Activated naive CD8-positive, alpha-beta T cell treated with anti-CD3 and anti-CD28 coated beads, Interleukin-2, amount 50 U/mL, for 24 hours (primary cell): ENCODE measurements around the gene TLR6.

Experiments
- ATAC-seq: fragments of 150-1000 bp; cut with Tn5 transposase; one replicate; pipeline ENCODE4 v1.10.0; 2021
- DNase-seq: peaks from one replicate; pipeline ENCODE4 v3.0.0; 2021
- H3K27ac Mint-ChIP-seq: one replicate; pipeline ENCODE4 v1.8.0; 2021; ENCODE audit warnings: mild to moderate bottlenecking, mixed read lengths
- H3K27me3 Mint-ChIP-seq: one replicate; pipeline ENCODE4 v1.8.0; 2021; ENCODE audit warnings: mixed read lengths
- H3K36me3 Mint-ChIP-seq: one replicate; pipeline ENCODE4 v1.8.0; 2021; ENCODE audit warnings: low read depth, mixed read lengths
- H3K4me1 Mint-ChIP-seq: one replicate; pipeline ENCODE4 v1.8.0; 2021; ENCODE audit warnings: mixed read lengths
- H3K4me3 Mint-ChIP-seq: one replicate; pipeline ENCODE4 v1.8.0; 2021; ENCODE audit warnings: mild to moderate bottlenecking, moderate library complexity, mixed read lengths
- H3K9me3 Mint-ChIP-seq: one replicate; pipeline ENCODE4 v1.8.0; 2021; ENCODE audit warnings: mixed read lengths

The TLR6 gene

GRCh38 chr4:38800961-38801450 is 55.6 kb downstream of the TLR6 start:
- no peaks in the 10 kb centered on the region for H3K27me3 Mint-ChIP-seq
- peaks cover 34% of the 10 kb centered on the region for H3K4me1 Mint-ChIP-seq
- DNase-seq = no peak
- H3K36me3 Mint-ChIP-seq = peaks cover 58% of the 10 kb centered on the region
- no peak for ATAC-seq
- no peak overlapping the region for H3K27ac Mint-ChIP-seq
- peaks cover 40% of the 10 kb centered on the region for H3K9me3 Mint-ChIP-seq
- no peak overlapping the region for H3K4me3 Mint-ChIP-seq

- peaks cover 46% of the 10 kb centered on the region for H3K9me3 Mint-ChIP-seq
- no peaks in the 10 kb centered on the region for H3K27me3 Mint-ChIP-seq
- H3K27ac Mint-ChIP-seq = no peak overlapping the region
- no peak for ATAC-seq
- DNase-seq = no peak
- peaks cover 27% of the 10 kb centered on the region for H3K4me1 Mint-ChIP-seq
- peaks cover 61% of the 10 kb centered on the region for H3K36me3 Mint-ChIP-seq
- no peak overlapping the region for H3K4me3 Mint-ChIP-seq
Observed at GRCh38 chr4:38800366-38800765, 56.3 kb downstream of the TLR6 start.

- H3K4me3 Mint-ChIP-seq = no peak overlapping the region
- DNase-seq (no peak), ATAC-seq (no peak)
- H3K27me3 Mint-ChIP-seq = no peaks in the 10 kb centered on the region
- H3K36me3 Mint-ChIP-seq = peaks cover 40% of the 10 kb centered on the region
- H3K27ac Mint-ChIP-seq = no peak overlapping the region
- peaks cover 3% of the 10 kb centered on the region for H3K4me1 Mint-ChIP-seq
- peaks cover 42% of the 10 kb centered on the region for H3K9me3 Mint-ChIP-seq
Observed at GRCh38 chr4:38795087-38795486, 61.5 kb downstream of the TLR6 start.

GRCh38 chr4:38794051-38794450 is 62.6 kb downstream of the TLR6 start:
- Mint-ChIP-seq H3K27me3 (no peaks in the 10 kb centered on the region), H3K9me3 (peaks cover 36% of the 10 kb centered on the region), H3K27ac (no peak overlapping the region), H3K36me3 (peaks cover 32% of the 10 kb centered on the region), H3K4me3 (no peak overlapping the region), H3K4me1 (peaks cover 3% of the 10 kb centered on the region)
- DNase-seq (no peak), ATAC-seq (no peak)

GRCh38 chr4:38791010-38791409 is 65.6 kb downstream of the TLR6 start:
- Mint-ChIP-seq H3K9me3 (peaks cover 24% of the 10 kb centered on the region), H3K36me3 (peaks cover 10% of the 10 kb centered on the region), H3K27ac (no peak overlapping the region), H3K4me3 (no peak overlapping the region), H3K4me1 (peaks cover 5% of the 10 kb centered on the region), H3K27me3 (no peaks in the 10 kb centered on the region)
- DNase-seq (no peak), ATAC-seq (no peak)

- DNase-seq = no peak
- ATAC-seq = no peak
- Mint-ChIP-seq H3K9me3 (peaks cover 5% of the 10 kb centered on the region), H3K4me3 (no peak overlapping the region), H3K27me3 (no peaks in the 10 kb centered on the region), H3K27ac (no peak overlapping the region), H3K4me1 (peaks cover 8% of the 10 kb centered on the region), H3K36me3 (peaks cover 3% of the 10 kb centered on the region)
Observed at GRCh38 chr4:38788317-38788716, 68.3 kb downstream of the TLR6 start.

- peaks cover 5% of the 10 kb centered on the region for H3K9me3 Mint-ChIP-seq
- no peak overlapping the region for H3K27ac Mint-ChIP-seq
- peaks cover 3% of the 10 kb centered on the region for H3K36me3 Mint-ChIP-seq
- H3K4me1 Mint-ChIP-seq = peaks cover 8% of the 10 kb centered on the region
- ATAC-seq (no peak), DNase-seq (no peak)
- no peak overlapping the region for H3K4me3 Mint-ChIP-seq
- H3K27me3 Mint-ChIP-seq = no peaks in the 10 kb centered on the region
Observed at GRCh38 chr4:38787693-38788092, 68.9 kb downstream of the TLR6 start.

GRCh38 chr4:38785901-38786402 is 70.7 kb downstream of the TLR6 start:
- DNase-seq (no peak), ATAC-seq (peak; percentile 24)
- Mint-ChIP-seq H3K27me3 (no peaks in the 10 kb centered on the region), H3K9me3 (peaks cover 5% of the 10 kb centered on the region), H3K4me3 (no peak overlapping the region), H3K27ac (no peak overlapping the region), H3K4me1 (peaks cover 5% of the 10 kb centered on the region), H3K36me3 (peaks cover 3% of the 10 kb centered on the region)

- Mint-ChIP-seq H3K27ac (no peak overlapping the region), H3K4me3 (no peak overlapping the region), H3K4me1 (peaks cover 5% of the 10 kb centered on the region), H3K9me3 (peaks cover 5% of the 10 kb centered on the region), H3K36me3 (peaks cover 3% of the 10 kb centered on the region), H3K27me3 (no peaks in the 10 kb centered on the region)
- no peak for DNase-seq
- no peak for ATAC-seq
Observed at GRCh38 chr4:38785041-38785790, 71.4 kb downstream of the TLR6 start.

- Mint-ChIP-seq H3K27me3 (no peaks in the 10 kb centered on the region), H3K9me3 (no peaks in the 10 kb centered on the region), H3K36me3 (no peaks in the 10 kb centered on the region), H3K4me3 (no peak overlapping the region), H3K4me1 (peaks cover 5% of the 10 kb centered on the region), H3K27ac (no peak overlapping the region)
- ATAC-seq (no peak), DNase-seq (no peak)
Observed at GRCh38 chr4:38784141-38784540, 72.5 kb downstream of the TLR6 start.

- Mint-ChIP-seq H3K36me3 (no peaks in the 10 kb centered on the region), H3K9me3 (no peaks in the 10 kb centered on the region), H3K27ac (no peak overlapping the region), H3K4me3 (no peak overlapping the region), H3K4me1 (peaks cover 5% of the 10 kb centered on the region), H3K27me3 (no peaks in the 10 kb centered on the region)
- DNase-seq (no peak), ATAC-seq (no peak)
Observed at GRCh38 chr4:38783109-38783460, 73.5 kb downstream of the TLR6 start.

- Mint-ChIP-seq H3K9me3 (no peaks in the 10 kb centered on the region), H3K27ac (peak within 1 kb of the TSS; percentile 37), H3K4me1 (peaks cover 5% of the 10 kb centered on the region), H3K4me3 (peak within 1 kb of the TSS; percentile 58), H3K27me3 (no peaks in the 10 kb centered on the region), H3K36me3 (no peaks in the 10 kb centered on the region)
- DNase-seq = peak; percentile 31
- no peak for ATAC-seq
Observed at GRCh38 chr4:38782452-38783108, 74.0 kb downstream of the TLR6 start, which contains the start of gene TLR10. Gene TLR10 (minus strand): TSS chr4:38782990. CDS start chr4:38775590, 7,400 bp downstream.

- no peak for DNase-seq
- H3K36me3 Mint-ChIP-seq = no peaks in the 10 kb centered on the region
- H3K4me3 Mint-ChIP-seq = peak overlapping the region; percentile 58
- no peak overlapping the region for H3K27ac Mint-ChIP-seq
- ATAC-seq = no peak
- H3K4me1 Mint-ChIP-seq = peaks cover 5% of the 10 kb centered on the region
- H3K9me3 Mint-ChIP-seq = peaks cover 4% of the 10 kb centered on the region
- no peaks in the 10 kb centered on the region for H3K27me3 Mint-ChIP-seq
Observed at GRCh38 chr4:38781854-38782261, 74.8 kb downstream of the TLR6 start.

- H3K27ac Mint-ChIP-seq = no peak overlapping the region
- H3K27me3 Mint-ChIP-seq = no peaks in the 10 kb centered on the region
- peaks cover 5% of the 10 kb centered on the region for H3K9me3 Mint-ChIP-seq
- peaks cover 3% of the 10 kb centered on the region for H3K4me1 Mint-ChIP-seq
- DNase-seq (no peak), ATAC-seq (no peak)
- no peaks in the 10 kb centered on the region for H3K36me3 Mint-ChIP-seq
- H3K4me3 Mint-ChIP-seq = peak overlapping the region; percentile 6
Observed at GRCh38 chr4:38780833-38781484, 75.7 kb downstream of the TLR6 start.

- Mint-ChIP-seq H3K4me1 (no peaks in the 10 kb centered on the region), H3K4me3 (no peak overlapping the region), H3K27ac (no peak overlapping the region), H3K27me3 (no peaks in the 10 kb centered on the region), H3K9me3 (peaks cover 6% of the 10 kb centered on the region), H3K36me3 (no peaks in the 10 kb centered on the region)
- ATAC-seq (no peak), DNase-seq (no peak)
Observed at GRCh38 chr4:38779790-38780189, 76.8 kb downstream of the TLR6 start.
